Liver (tissue), 9 donors: ENCODE results near the gene TESMIN. TPM values are rescaled to one million over a fixed set of nuclear protein-coding genes. Genes with fewer than 3 reads are reported as not detected.

Experiments used
- DNase-seq: peaks from one replicate; pipeline ENCODE4 v3.0.0-alpha.2; 2017; ENCODE audit warnings: low spot score
- H3K27ac ChIP-seq, 2 donors: one replicate each; pipeline ENCODE4 v1.7.0; 2013; ENCODE audit warnings: inconsistent platforms in 2 of 2, low read length in 2 of 2, control low read depth in 1 of 2, low read depth in 1 of 2, mild to moderate bottlenecking in 1 of 2
- H3K27me3 ChIP-seq, 4 donors: one replicate each; pipeline versions ENCODE4 v1.6.1 to v1.7.0; 2013; ENCODE audit warnings: low read length in 3 of 4, inconsistent platforms in 1 of 4, mild to moderate bottlenecking in 1 of 4, moderate library complexity in 1 of 4; ENCODE audit not compliant: control insufficient read depth in 4 of 4, insufficient read depth in 4 of 4
- H3K36me3 ChIP-seq, 4 donors: one replicate each; pipeline versions ENCODE4 v1.6.1 to v1.7.0; 2013; ENCODE audit warnings: low read length in 3 of 4, mild to moderate bottlenecking in 3 of 4, low read depth in 1 of 4, moderate library complexity in 1 of 4; ENCODE audit not compliant: control insufficient read depth in 4 of 4, insufficient read depth in 3 of 4
- H3K4me1 ChIP-seq, 4 donors: one replicate each; pipeline versions ENCODE4 v1.6.1 to v1.7.0; 2013; ENCODE audit warnings: low read length in 3 of 4, mild to moderate bottlenecking in 3 of 4, moderate library complexity in 1 of 4; ENCODE audit not compliant: control insufficient read depth in 4 of 4, insufficient read depth in 4 of 4
- H3K4me3 ChIP-seq, 3 donors: one replicate each; pipeline versions ENCODE4 v1.6.1 to v1.7.0; 2013; ENCODE audit warnings: low read length in 3 of 3, control low read depth in 1 of 3, low read depth in 1 of 3, mild to moderate bottlenecking in 1 of 3
- H3K9ac ChIP-seq, 2 donors: one replicate each; pipeline ENCODE4 v1.7.0; 2013; ENCODE audit warnings: low read length in 2 of 2, mild to moderate bottlenecking in 2 of 2, moderate library complexity in 2 of 2, control low read depth in 1 of 2, low read depth in 1 of 2
- H3K9me3 ChIP-seq, 4 donors: one replicate each; pipeline versions ENCODE4 v1.6.1 to v1.7.0; 2013; ENCODE audit warnings: low read length in 3 of 4; ENCODE audit not compliant: control insufficient read depth in 4 of 4
- EGR1 ChIP-seq, 2 donors: IDR thresholded peaks; 2 replicates each; pipeline ENCODE4 v1.6.1; 2016 to 2018; ENCODE audit warnings: antibody characterized with exemption in 2 of 2, low read depth in 2 of 2
- FOXA2 ChIP-seq: IDR thresholded peaks from 2 replicates; pipeline ENCODE4 v1.6.1; 2016; ENCODE audit warnings: antibody characterized with exemption
- GABPA ChIP-seq, 2 donors: IDR thresholded peaks in 1 of 2; conservative IDR thresholded peaks in 1 of 2; 2 replicates each; pipeline ENCODE4 v1.6.1; 2016; ENCODE audit warnings: antibody characterized with exemption in 2 of 2, mild to moderate bottlenecking in 1 of 2, moderate library complexity in 1 of 2
- HNF4A ChIP-seq, 2 donors: conservative IDR thresholded peaks; 2 replicates each; pipeline ENCODE4 v1.6.1; 2016; ENCODE audit warnings: antibody characterized with exemption in 2 of 2, mild to moderate bottlenecking in 2 of 2
- HNF4G ChIP-seq: IDR thresholded peaks from 2 replicates; pipeline ENCODE4 v1.6.1; 2016; ENCODE audit warnings: antibody characterized with exemption
- JUND ChIP-seq, 2 donors: IDR thresholded peaks; 2 replicates each; pipeline ENCODE4 v1.6.1; 2016; ENCODE audit warnings: antibody characterized with exemption in 2 of 2
- NR2F2 ChIP-seq: IDR thresholded peaks from 2 replicates; pipeline ENCODE4 v1.6.1; 2016; ENCODE audit warnings: antibody characterized with exemption
- RAD21 ChIP-seq, 2 donors: IDR thresholded peaks; 2 replicates each; pipeline ENCODE4 v1.6.1; 2016; ENCODE audit warnings: antibody characterized with exemption in 2 of 2, mild to moderate bottlenecking in 2 of 2
- RXRA ChIP-seq, 2 donors: IDR thresholded peaks; 2 replicates each; pipeline ENCODE4 v1.6.1; 2017 to 2018; ENCODE audit warnings: antibody characterized with exemption in 2 of 2, mild to moderate bottlenecking in 1 of 2
- SP1 ChIP-seq: IDR thresholded peaks from 2 replicates; pipeline ENCODE4 v1.6.1; 2018; ENCODE audit warnings: antibody characterized with exemption, mild to moderate bottlenecking
- TAF1 ChIP-seq: conservative IDR thresholded peaks from 2 replicates; pipeline ENCODE4 v1.6.1; 2016; ENCODE audit warnings: antibody characterized with exemption, mild to moderate bottlenecking
- YY1 ChIP-seq: IDR thresholded peaks from 2 replicates; pipeline ENCODE4 v1.6.1; 2016; ENCODE audit warnings: antibody characterized with exemption, mild to moderate bottlenecking
- WGBS: extraction: QIAGEN DNeasy Blood & Tissue Kit; methylation state at CpG from one replicate; pipeline ENCODE4 v1.1.7; 2013; 5-methylcytosine and 5-hydroxymethylcytosine counted together
- polyA plus RNA-seq, 2 donors: library from polyadenylated mRNA; stranded (reverse) in 1 of 2; unstranded in 1 of 2; fragments of 200-250 nt in 1 of 2; fragments of >200 nt in 1 of 2; fragmentation: Nextera tagmentation in 1 of 2; extraction: Ambion mirVana in 1 of 2; gene quantifications; one replicate each; pipeline versions ENCODE4 v1.2.1 to v1.2.3, GENCODE V29; 2013 to 2015
- total RNA-seq, 2 donors: library from RNA; depleted of rRNA; stranded (reverse); fragments of >200 nt; gene quantifications; one replicate each; pipeline ENCODE4 v1.2.3, GENCODE V29; 2014
- TF ChIP-seq, protein P1 (sequence below): fragments of 150-350 bp; IDR thresholded peaks from 2 replicates; pipeline ENCODE4 v1.5.1; 2017; ENCODE audit warnings: improper control_type of control experiment, low read depth, low read length; ENCODE audit not compliant: missing input control
- TF ChIP-seq, protein P2 (sequence below): IDR thresholded peaks from 2 replicates; pipeline ENCODE4 v1.6.1; 2016; ENCODE audit warnings: antibody characterized with exemption
- TF ChIP-seq, protein P3 (sequence below): IDR thresholded peaks from 2 replicates; pipeline ENCODE4 v1.6.1; 2016; ENCODE audit warnings: antibody characterized with exemption, mild to moderate bottlenecking
- TF ChIP-seq, protein P4 (sequence below): IDR thresholded peaks from 2 replicates; pipeline ENCODE4 v1.6.1; 2016; ENCODE audit warnings: antibody characterized with exemption
- TF ChIP-seq, protein P5 (sequence below): IDR thresholded peaks from 2 replicates; pipeline ENCODE4 v1.6.1; 2016; ENCODE audit warnings: antibody characterized with exemption
- donor health status: healthy.
- donor health status: healthy.
- donor health status: healthy.
- donor health status: healthy.
- donor health status: healthy.

The TESMIN gene
- total and polyA plus RNA-seq, 4 donors, result 0.27 to 2.5 (median 0.62) TPM

DNA sequence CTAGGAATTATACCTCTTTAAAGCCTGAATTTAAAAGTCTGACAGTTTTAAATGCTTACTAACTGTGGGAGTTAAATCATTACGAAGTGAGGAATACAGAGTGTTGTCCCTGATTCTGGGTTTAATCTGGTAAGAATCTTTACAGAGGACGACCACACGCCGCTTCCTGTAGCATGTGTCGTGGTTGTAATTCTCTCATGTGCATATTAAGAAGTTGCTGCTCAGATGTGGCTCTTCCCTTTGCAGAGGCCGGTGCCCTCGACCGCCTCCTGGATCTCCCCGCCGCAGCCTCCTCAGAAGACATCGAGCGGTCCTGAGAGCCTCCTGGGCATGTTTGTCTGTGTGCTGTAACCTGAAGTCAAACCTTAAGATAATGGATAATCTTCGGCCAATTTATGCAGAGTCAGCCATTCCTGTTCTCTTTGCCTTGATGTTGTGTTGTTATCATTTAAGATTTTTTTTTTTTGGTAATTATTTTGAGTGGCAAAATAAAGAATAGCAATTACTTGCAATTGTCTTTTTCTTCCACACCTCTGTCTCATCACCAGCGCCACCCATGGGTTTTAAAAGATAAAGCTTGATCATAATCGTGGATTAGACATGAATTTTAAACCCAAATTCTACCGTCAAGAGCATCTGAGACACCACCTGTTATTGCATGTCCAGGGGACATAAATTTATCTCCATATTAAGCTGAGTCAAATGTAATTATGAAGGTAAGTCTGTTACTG, 60.5 kb downstream of the TESMIN start:
- Histone ChIP-seq H3K9ac (no peak overlapping the region), H3K4me3 (no peak overlapping the region), H3K27me3 (no peaks in the 10 kb centered on the region), H3K4me1 (no peaks in the 10 kb centered on the region), H3K27ac (no peak overlapping the region), H3K36me3 (no peaks in the 10 kb centered on the region), H3K9me3 (no peaks in the 10 kb centered on the region)
- 68% methylated on average over 16 of the region's 16 CpGs for WGBS
- TF ChIP-seq TAF1, result no peak
- no peak for TF ChIP-seq JUND (IDR thresholded peaks at IDR 0.05)
- no peak for TF ChIP-seq RAD21 (IDR thresholded peaks at IDR 0.05)
- no peak for TF ChIP-seq HNF4A (conservative IDR thresholded peaks at IDR 0.05)
- TF ChIP-seq, protein P1, sequence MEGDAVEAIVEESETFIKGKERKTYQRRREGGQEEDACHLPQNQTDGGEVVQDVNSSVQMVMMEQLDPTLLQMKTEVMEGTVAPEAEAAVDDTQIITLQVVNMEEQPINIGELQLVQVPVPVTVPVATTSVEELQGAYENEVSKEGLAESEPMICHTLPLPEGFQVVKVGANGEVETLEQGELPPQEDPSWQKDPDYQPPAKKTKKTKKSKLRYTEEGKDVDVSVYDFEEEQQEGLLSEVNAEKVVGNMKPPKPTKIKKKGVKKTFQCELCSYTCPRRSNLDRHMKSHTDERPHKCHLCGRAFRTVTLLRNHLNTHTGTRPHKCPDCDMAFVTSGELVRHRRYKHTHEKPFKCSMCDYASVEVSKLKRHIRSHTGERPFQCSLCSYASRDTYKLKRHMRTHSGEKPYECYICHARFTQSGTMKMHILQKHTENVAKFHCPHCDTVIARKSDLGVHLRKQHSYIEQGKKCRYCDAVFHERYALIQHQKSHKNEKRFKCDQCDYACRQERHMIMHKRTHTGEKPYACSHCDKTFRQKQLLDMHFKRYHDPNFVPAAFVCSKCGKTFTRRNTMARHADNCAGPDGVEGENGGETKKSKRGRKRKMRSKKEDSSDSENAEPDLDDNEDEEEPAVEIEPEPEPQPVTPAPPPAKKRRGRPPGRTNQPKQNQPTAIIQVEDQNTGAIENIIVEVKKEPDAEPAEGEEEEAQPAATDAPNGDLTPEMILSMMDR, result no peak
- TF ChIP-seq EGR1 (IDR thresholded peaks at IDR 0.05; ENCODE audit: low read depth in 2 of 2), result no peak
- TF ChIP-seq GABPA (IDR thresholded peaks at IDR 0.05 in 1 of 2, conservative IDR thresholded peaks at IDR 0.05 in 1 of 2), result no peak
- TF ChIP-seq, protein P2, sequence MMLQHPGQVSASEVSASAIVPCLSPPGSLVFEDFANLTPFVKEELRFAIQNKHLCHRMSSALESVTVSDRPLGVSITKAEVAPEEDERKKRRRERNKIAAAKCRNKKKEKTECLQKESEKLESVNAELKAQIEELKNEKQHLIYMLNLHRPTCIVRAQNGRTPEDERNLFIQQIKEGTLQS, result no peak
- TF ChIP-seq YY1, result no peak
- TF ChIP-seq NR2F2, result no peak
- TF ChIP-seq, protein P3, sequence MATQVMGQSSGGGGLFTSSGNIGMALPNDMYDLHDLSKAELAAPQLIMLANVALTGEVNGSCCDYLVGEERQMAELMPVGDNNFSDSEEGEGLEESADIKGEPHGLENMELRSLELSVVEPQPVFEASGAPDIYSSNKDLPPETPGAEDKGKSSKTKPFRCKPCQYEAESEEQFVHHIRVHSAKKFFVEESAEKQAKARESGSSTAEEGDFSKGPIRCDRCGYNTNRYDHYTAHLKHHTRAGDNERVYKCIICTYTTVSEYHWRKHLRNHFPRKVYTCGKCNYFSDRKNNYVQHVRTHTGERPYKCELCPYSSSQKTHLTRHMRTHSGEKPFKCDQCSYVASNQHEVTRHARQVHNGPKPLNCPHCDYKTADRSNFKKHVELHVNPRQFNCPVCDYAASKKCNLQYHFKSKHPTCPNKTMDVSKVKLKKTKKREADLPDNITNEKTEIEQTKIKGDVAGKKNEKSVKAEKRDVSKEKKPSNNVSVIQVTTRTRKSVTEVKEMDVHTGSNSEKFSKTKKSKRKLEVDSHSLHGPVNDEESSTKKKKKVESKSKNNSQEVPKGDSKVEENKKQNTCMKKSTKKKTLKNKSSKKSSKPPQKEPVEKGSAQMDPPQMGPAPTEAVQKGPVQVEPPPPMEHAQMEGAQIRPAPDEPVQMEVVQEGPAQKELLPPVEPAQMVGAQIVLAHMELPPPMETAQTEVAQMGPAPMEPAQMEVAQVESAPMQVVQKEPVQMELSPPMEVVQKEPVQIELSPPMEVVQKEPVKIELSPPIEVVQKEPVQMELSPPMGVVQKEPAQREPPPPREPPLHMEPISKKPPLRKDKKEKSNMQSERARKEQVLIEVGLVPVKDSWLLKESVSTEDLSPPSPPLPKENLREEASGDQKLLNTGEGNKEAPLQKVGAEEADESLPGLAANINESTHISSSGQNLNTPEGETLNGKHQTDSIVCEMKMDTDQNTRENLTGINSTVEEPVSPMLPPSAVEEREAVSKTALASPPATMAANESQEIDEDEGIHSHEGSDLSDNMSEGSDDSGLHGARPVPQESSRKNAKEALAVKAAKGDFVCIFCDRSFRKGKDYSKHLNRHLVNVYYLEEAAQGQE, result no peak
- no peak for TF ChIP-seq RXRA (IDR thresholded peaks at IDR 0.05)
- no peak for TF ChIP-seq HNF4G
- TF ChIP-seq, protein P4, sequence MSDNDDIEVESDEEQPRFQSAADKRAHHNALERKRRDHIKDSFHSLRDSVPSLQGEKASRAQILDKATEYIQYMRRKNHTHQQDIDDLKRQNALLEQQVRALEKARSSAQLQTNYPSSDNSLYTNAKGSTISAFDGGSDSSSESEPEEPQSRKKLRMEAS, result no peak
- TF ChIP-seq, protein P5, sequence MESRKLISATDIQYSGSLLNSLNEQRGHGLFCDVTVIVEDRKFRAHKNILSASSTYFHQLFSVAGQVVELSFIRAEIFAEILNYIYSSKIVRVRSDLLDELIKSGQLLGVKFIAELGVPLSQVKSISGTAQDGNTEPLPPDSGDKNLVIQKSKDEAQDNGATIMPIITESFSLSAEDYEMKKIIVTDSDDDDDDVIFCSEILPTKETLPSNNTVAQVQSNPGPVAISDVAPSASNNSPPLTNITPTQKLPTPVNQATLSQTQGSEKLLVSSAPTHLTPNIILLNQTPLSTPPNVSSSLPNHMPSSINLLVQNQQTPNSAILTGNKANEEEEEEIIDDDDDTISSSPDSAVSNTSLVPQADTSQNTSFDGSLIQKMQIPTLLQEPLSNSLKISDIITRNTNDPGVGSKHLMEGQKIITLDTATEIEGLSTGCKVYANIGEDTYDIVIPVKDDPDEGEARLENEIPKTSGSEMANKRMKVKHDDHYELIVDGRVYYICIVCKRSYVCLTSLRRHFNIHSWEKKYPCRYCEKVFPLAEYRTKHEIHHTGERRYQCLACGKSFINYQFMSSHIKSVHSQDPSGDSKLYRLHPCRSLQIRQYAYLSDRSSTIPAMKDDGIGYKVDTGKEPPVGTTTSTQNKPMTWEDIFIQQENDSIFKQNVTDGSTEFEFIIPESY, result no peak
- TF ChIP-seq FOXA2, result no peak
- no peak for TF ChIP-seq SP1
- DNase-seq, result no peak
